IPS-20b (cell line): ENCODE results near the gene PCCA.

Experiments
- H3K27ac ChIP-seq: one replicate; pipeline ENCODE4 v1.5.1; 2013; ENCODE audit warnings: low read length
- H3K27me3 ChIP-seq: 2 replicates; pipeline ENCODE4 v1.6.1; 2013; ENCODE audit warnings: mild to moderate bottlenecking, low read length, inconsistent platforms; ENCODE audit not compliant: insufficient read depth
- H3K36me3 ChIP-seq: 2 replicates; pipeline ENCODE4 v1.6.1; 2013; ENCODE audit warnings: low read depth, mild to moderate bottlenecking, inconsistent platforms, low read length, moderate library complexity; ENCODE audit not compliant: insufficient read depth
- H3K4me1 ChIP-seq: 2 replicates; pipeline ENCODE4 v1.6.1; 2013; ENCODE audit warnings: mild to moderate bottlenecking, control low read depth, inconsistent platforms, low read length, moderate library complexity; ENCODE audit not compliant: insufficient read depth
- H3K4me3 ChIP-seq: 2 replicates; pipeline ENCODE4 v1.5.1; 2013; ENCODE audit warnings: mild to moderate bottlenecking, low read length, inconsistent platforms
- H3K9ac ChIP-seq: 2 replicates; pipeline ENCODE4 v1.6.1; 2013; ENCODE audit warnings: low read depth, mild to moderate bottlenecking, inconsistent platforms, low read length, moderate library complexity
- H3K9me3 ChIP-seq: 2 replicates; pipeline ENCODE4 v1.6.1; 2013; ENCODE audit warnings: mild to moderate bottlenecking, low read depth, low read length, inconsistent platforms; ENCODE audit not compliant: insufficient read depth

Gene PCCA

DNA sequence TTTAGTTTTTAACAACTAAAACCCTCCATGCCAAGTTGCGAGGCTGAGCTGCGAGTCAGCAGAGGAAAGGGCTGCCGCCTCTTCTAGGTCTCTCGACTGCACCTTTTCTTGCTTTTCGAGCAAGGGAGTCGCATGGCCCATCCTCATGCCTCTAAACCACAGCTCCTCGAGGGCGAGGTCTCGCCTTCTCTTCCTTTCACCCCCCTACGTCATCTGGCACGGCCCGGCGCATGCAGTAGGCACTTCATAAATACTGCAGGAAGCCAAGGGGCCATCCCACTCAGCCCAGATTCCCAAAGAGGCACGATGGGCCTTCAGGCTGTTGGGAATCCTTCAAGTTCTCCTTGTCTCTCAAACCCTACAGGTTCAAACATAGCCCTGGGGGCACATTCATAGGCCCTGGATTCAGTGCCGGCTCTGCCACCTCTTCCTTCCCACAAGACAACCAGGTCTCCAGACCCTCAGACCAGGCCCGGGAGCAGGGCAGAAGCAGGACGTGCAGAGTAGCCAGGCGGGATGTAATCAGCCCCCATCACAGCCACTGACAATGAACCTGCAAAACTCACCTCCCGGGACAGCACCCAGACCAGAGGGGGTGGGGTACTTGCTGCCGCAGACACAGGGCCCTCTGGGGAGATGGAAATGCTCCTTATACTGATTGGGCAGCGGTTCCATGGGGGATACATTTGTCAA is 458.0 kb downstream of the PCCA start:
- H3K27ac ChIP-seq, result no peak overlapping the region
- H3K4me1 ChIP-seq, result no peaks in the 10 kb centered on the region
- H3K36me3 ChIP-seq, result no peaks in the 10 kb centered on the region
- no peaks in the 10 kb centered on the region for H3K9me3 ChIP-seq
- H3K9ac ChIP-seq, result no peak overlapping the region
- no peaks in the 10 kb centered on the region for H3K27me3 ChIP-seq
- no peak overlapping the region for H3K4me3 ChIP-seq

DNA sequence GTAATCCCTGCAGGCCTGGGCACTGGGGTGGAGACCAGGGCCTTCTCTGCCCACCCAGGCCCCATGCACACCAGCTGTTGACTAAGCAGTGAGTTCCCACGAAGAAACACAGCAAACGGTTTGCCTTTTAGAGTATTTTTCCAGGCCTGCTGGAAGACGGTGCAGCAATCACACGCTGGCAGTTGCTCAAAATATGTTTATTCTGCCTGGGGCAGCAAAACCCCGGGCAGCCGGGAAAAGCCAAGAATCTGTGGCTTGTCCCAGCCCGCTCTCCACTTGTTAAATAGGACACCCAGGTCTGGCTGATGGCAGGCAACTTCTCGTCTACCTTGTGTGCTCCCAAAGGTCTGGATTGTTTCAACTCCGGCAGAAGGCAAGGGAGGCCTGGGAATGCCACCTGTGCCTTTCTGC is 458.9 kb downstream of the PCCA start:
- Histone ChIP-seq H3K9ac (no peak overlapping the region), H3K36me3 (no peaks in the 10 kb centered on the region), H3K4me1 (no peaks in the 10 kb centered on the region), H3K27ac (no peak overlapping the region), H3K4me3 (no peak overlapping the region), H3K9me3 (no peaks in the 10 kb centered on the region), H3K27me3 (no peaks in the 10 kb centered on the region)

DNA sequence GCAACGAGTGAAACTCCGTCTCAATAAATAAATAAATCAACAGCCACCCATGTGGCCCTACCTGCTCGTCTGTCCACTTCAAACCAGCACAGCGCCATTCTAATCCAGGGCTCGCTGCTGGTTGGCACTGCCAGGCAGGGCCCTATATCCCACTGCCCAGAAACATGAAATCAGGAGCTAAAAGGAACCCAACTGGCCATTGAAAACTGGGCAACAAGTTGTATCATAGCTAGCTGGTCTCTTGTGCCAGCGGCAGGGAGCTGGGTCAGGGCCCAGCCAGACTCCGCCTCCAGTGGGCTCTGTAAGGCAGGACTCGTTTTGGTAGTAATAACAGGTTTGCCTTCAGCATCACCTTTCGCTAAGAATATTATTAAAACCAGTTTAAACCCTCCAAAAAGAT is 460.4 kb downstream of the PCCA start:
- Histone ChIP-seq H3K4me1 (no peaks in the 10 kb centered on the region), H3K27ac (no peak overlapping the region), H3K36me3 (no peaks in the 10 kb centered on the region), H3K9ac (no peak overlapping the region), H3K4me3 (no peak overlapping the region), H3K27me3 (no peaks in the 10 kb centered on the region), H3K9me3 (no peaks in the 10 kb centered on the region)

DNA sequence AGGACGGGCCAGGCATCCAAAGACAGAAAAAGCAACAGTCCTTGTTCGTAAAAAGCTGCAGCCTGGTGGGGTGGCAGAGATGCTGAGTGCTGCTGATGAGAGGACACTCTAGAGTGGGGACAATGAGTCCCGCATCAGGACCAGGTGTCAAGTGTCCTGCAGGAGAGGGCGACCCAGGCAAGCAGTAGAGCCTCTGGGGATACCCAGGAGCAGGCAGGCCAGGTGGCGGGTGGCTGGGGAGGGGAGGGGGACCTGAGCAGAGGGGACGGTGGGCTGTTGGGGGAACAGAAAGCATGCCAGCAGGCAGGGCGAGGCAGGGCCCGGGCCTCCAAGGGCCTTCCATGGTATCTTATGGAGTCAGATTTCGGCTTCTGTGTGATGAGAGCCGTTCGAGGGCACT is 463.9 kb downstream of the PCCA start:
- Histone ChIP-seq H3K9me3 (no peaks in the 10 kb centered on the region), H3K27ac (no peak overlapping the region), H3K4me1 (no peaks in the 10 kb centered on the region), H3K4me3 (no peak overlapping the region), H3K27me3 (no peaks in the 10 kb centered on the region), H3K9ac (no peak overlapping the region), H3K36me3 (no peaks in the 10 kb centered on the region)

- no peak overlapping the region for H3K4me3 ChIP-seq
- no peak overlapping the region for H3K9ac ChIP-seq
- no peak overlapping the region for H3K27ac ChIP-seq
- no peaks in the 10 kb centered on the region for H3K27me3 ChIP-seq
- no peaks in the 10 kb centered on the region for H3K9me3 ChIP-seq
- H3K4me1 ChIP-seq, result no peaks in the 10 kb centered on the region
- no peaks in the 10 kb centered on the region for H3K36me3 ChIP-seq
Measured at GRCh38 chr13:100559886-100560285, 471.0 kb downstream of the PCCA start.

GRCh38 chr13:100560498-100561157 is 471.7 kb downstream of the PCCA start:
- H3K9ac ChIP-seq, result no peak overlapping the region
- no peak overlapping the region for H3K27ac ChIP-seq
- no peaks in the 10 kb centered on the region for H3K27me3 ChIP-seq
- no peaks in the 10 kb centered on the region for H3K36me3 ChIP-seq
- H3K9me3 ChIP-seq, result no peaks in the 10 kb centered on the region
- no peaks in the 10 kb centered on the region for H3K4me1 ChIP-seq
- H3K4me3 ChIP-seq, result no peak overlapping the region

DNA sequence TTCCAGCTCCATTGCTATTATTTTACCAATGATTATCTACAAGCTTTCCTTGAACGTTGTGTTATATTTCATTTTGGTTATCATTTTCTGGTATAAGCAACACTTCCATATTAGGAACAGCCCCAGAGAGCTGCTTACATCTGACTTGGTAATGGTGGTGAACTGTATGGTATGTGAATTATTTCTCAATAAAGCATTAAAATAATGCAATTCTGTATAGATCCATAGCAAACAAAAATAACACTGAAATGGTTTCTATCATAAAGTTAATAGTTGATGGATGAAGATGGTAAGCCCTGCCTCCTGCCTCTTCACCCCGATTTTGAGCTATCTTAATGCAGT is 472.2 kb downstream of the PCCA start:
- Histone ChIP-seq H3K9me3 (no peaks in the 10 kb centered on the region), H3K4me3 (no peak overlapping the region), H3K27me3 (no peaks in the 10 kb centered on the region), H3K4me1 (no peaks in the 10 kb centered on the region), H3K9ac (no peak overlapping the region), H3K36me3 (no peaks in the 10 kb centered on the region), H3K27ac (no peak overlapping the region)

- Histone ChIP-seq H3K4me3 (no peak overlapping the region), H3K4me1 (no peaks in the 10 kb centered on the region), H3K27me3 (no peaks in the 10 kb centered on the region), H3K27ac (no peak overlapping the region), H3K36me3 (no peaks in the 10 kb centered on the region), H3K9ac (no peak overlapping the region), H3K9me3 (no peaks in the 10 kb centered on the region)
Measured at GRCh38 chr13:100561599-100562204, 472.8 kb downstream of the PCCA start.

GRCh38 chr13:100563779-100564178 is 474.9 kb downstream of the PCCA start:
- Histone ChIP-seq H3K9me3 (0 out of 2 replicates have a peak, but pooled peaks cover under 1% of the 10 kb centered on the region), H3K4me1 (no peaks in the 10 kb centered on the region), H3K27me3 (no peaks in the 10 kb centered on the region), H3K36me3 (no peaks in the 10 kb centered on the region), H3K4me3 (no peak overlapping the region), H3K27ac (no peak overlapping the region), H3K9ac (no peak overlapping the region)

- H3K27ac ChIP-seq, result no peak overlapping the region
- no peaks in the 10 kb centered on the region for H3K36me3 ChIP-seq
- no peak overlapping the region for H3K4me3 ChIP-seq
- H3K27me3 ChIP-seq, result no peaks in the 10 kb centered on the region
- H3K9me3 ChIP-seq, result 0 out of 2 replicates have a peak, but pooled peaks cover 5% of the 10 kb centered on the region
- no peaks in the 10 kb centered on the region for H3K4me1 ChIP-seq
- H3K9ac ChIP-seq, result no peak overlapping the region
Measured at GRCh38 chr13:100564444-100565223, 475.7 kb downstream of the PCCA start.

DNA sequence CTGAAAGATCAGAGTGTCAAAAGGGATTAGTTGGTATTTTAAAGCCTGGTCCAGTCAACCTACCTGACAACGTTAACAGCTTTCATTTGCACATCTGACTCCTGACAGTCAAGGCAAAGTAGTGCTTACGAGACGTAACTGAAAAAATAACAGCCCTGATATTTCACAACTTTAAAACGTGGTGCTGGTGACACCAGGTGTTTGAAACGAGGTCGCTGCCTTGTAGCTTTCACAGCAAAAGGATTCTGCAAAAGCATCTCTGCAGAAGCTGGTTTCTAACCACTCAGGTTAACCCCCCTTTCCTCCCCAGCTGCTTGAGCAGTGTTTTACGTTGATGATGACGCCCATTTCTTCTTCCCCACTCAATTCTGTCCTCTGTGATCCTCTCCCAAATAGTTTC is 476.4 kb downstream of the PCCA start:
- 0 out of 2 replicates have a peak, but pooled peaks cover 5% of the 10 kb centered on the region for H3K9me3 ChIP-seq
- H3K36me3 ChIP-seq, result no peaks in the 10 kb centered on the region
- H3K9ac ChIP-seq, result no peak overlapping the region
- H3K27me3 ChIP-seq, result no peaks in the 10 kb centered on the region
- no peak overlapping the region for H3K4me3 ChIP-seq
- H3K4me1 ChIP-seq, result no peaks in the 10 kb centered on the region
- H3K27ac ChIP-seq, result no peak overlapping the region
